ENCODE data around the gene DENND5A.
"Not testable (repeated sequence)": the region's sequence is repeated elsewhere in the genome, so short reads cannot be mapped to it uniquely, and the experiment has no call there.

The DENND5A gene

GRCh38 chr11:9264316-9265210, 587 bp downstream of the DENND5A start:
- DNase-seq, result peak in 1 of 2 experiments; percentile 71

GRCh38 chr11:9263840-9264315, 1.3 kb downstream of the DENND5A start:
- DNase-seq, result no peak

- not testable (repeated sequence) for DNase-seq
Measured at GRCh38 chr11:9260838-9261146, 4.4 kb downstream of the DENND5A start.

- DNase-seq, result peak in 1 of 2 experiments; percentile 19
Measured at GRCh38 chr11:9259981-9260837, 4.9 kb downstream of the DENND5A start.

- not testable (repeated sequence) for DNase-seq
Measured at GRCh38 chr11:9258279-9258678, 6.9 kb downstream of the DENND5A start.

- DNase-seq, result no peak
Measured at GRCh38 chr11:9254416-9254815, 10.7 kb downstream of the DENND5A start.

GRCh38 chr11:9253086-9253485, 12.1 kb downstream of the DENND5A start:
- no peak for DNase-seq

- DNase-seq, result no peak
Measured at GRCh38 chr11:9251311-9251710, 13.8 kb downstream of the DENND5A start.

- no peak for DNase-seq
Measured at GRCh38 chr11:9250139-9250582, 15.0 kb downstream of the DENND5A start.

GRCh38 chr11:9249252-9249651, 15.9 kb downstream of the DENND5A start:
- no peak for DNase-seq

- no peak for DNase-seq
Measured at GRCh38 chr11:9247863-9248262, 17.3 kb downstream of the DENND5A start.

GRCh38 chr11:9236242-9236641, 28.9 kb downstream of the DENND5A start:
- DNase-seq, result not testable (repeated sequence)

- DNase-seq, result no peak
Measured at GRCh38 chr11:9232482-9232881, 32.7 kb downstream of the DENND5A start.

GRCh38 chr11:9231848-9232177, 33.3 kb downstream of the DENND5A start:
- no peak for DNase-seq

GRCh38 chr11:9230296-9230695, 34.9 kb downstream of the DENND5A start:
- no peak for DNase-seq

GRCh38 chr11:9228091-9228490, 37.1 kb downstream of the DENND5A start:
- DNase-seq, result no peak

GRCh38 chr11:9225748-9226298, 39.3 kb downstream of the DENND5A start:
- no peak for DNase-seq

GRCh38 chr11:9222654-9223053, 42.5 kb downstream of the DENND5A start:
- no peak for DNase-seq

- not testable (repeated sequence) for DNase-seq
Measured at GRCh38 chr11:9220853-9221252, 44.3 kb downstream of the DENND5A start.

- no peak for DNase-seq
Measured at GRCh38 chr11:9219572-9219971, 45.6 kb downstream of the DENND5A start.

- no peak for DNase-seq
Measured at GRCh38 chr11:9219115-9219514, 46.0 kb downstream of the DENND5A start.

- no peak for DNase-seq
Measured at GRCh38 chr11:9214765-9215164, 50.4 kb downstream of the DENND5A start.

- no peak for DNase-seq
Measured at GRCh38 chr11:9211322-9211721, 53.8 kb downstream of the DENND5A start.

GRCh38 chr11:9210922-9211320, 54.2 kb downstream of the DENND5A start:
- no peak for DNase-seq
